ENCODE measurements around the gene LPAR3. TPM values are rescaled to one million over a fixed set of nuclear protein-coding genes. Genes with fewer than 3 reads are reported as not detected.

LPAR3 gene
- total RNA-seq, 1 donor from 2014 or later = 18.7 TPM

GRCh38 chr1:84871181-84871580 lies 21.8 kb downstream of the LPAR3 start:
- Histone ChIP-seq H3K9me3 (no peaks in the 10 kb centered on the region), H3K27me3 (no peaks in the 10 kb centered on the region), H3K4me1 (no peaks in the 10 kb centered on the region), H3K36me3 (no peaks in the 10 kb centered on the region), H3K4me3 (no peak overlapping the region), H3K27ac (no peak overlapping the region)
- TF ChIP-seq POLR2AphosphoS5 (IDR thresholded peaks at IDR 0.05; ENCODE audit: insufficient read depth in 1 of 2, low read depth in 1 of 2) = no peak
- no peak for TF ChIP-seq POLR2A (IDR thresholded peaks at IDR 0.05)
- TF ChIP-seq, protein P1, sequence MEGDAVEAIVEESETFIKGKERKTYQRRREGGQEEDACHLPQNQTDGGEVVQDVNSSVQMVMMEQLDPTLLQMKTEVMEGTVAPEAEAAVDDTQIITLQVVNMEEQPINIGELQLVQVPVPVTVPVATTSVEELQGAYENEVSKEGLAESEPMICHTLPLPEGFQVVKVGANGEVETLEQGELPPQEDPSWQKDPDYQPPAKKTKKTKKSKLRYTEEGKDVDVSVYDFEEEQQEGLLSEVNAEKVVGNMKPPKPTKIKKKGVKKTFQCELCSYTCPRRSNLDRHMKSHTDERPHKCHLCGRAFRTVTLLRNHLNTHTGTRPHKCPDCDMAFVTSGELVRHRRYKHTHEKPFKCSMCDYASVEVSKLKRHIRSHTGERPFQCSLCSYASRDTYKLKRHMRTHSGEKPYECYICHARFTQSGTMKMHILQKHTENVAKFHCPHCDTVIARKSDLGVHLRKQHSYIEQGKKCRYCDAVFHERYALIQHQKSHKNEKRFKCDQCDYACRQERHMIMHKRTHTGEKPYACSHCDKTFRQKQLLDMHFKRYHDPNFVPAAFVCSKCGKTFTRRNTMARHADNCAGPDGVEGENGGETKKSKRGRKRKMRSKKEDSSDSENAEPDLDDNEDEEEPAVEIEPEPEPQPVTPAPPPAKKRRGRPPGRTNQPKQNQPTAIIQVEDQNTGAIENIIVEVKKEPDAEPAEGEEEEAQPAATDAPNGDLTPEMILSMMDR (IDR thresholded peaks at IDR 0.05) = no peak
- no peak for DNase-seq (ENCODE audit: extremely low spot score in 2 of 2)
- intact Hi-C loops (cut with DNase I) = no loop called here

DNA sequence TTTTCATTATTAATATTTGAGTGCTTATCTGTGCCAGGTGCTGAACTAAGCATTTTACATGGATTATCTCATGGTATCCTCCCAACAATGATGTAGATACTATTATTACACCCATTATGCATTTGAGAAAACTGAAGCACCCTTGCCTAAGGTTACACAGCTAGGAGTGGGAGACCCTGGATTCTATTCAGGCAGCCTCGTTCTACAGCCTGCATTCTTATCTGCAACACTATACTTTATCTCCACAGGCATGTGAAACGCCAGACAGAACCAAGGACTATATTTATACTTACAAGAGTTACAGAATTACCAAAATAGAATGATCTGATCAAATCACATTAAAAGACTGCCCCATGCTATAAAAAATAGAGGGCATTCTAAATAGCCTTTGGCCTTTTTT lies 22.4 kb downstream of the LPAR3 start:
- Histone ChIP-seq H3K27ac (no peak overlapping the region), H3K36me3 (no peaks in the 10 kb centered on the region), H3K4me3 (no peak overlapping the region), H3K27me3 (no peaks in the 10 kb centered on the region), H3K4me1 (no peaks in the 10 kb centered on the region), H3K9me3 (no peaks in the 10 kb centered on the region)
- DNase-seq (ENCODE audit: extremely low spot score in 2 of 2) = no peak
- intact Hi-C loops (cut with DNase I) = no loop called here
- TF ChIP-seq, protein P1 (IDR thresholded peaks at IDR 0.05) = no peak
- TF ChIP-seq POLR2A (IDR thresholded peaks at IDR 0.05) = no peak
- TF ChIP-seq POLR2AphosphoS5 (IDR thresholded peaks at IDR 0.05; ENCODE audit: insufficient read depth in 1 of 2, low read depth in 1 of 2) = no peak

- Histone ChIP-seq H3K27ac (no peak overlapping the region), H3K9me3 (no peaks in the 10 kb centered on the region), H3K4me3 (no peak overlapping the region), H3K4me1 (no peaks in the 10 kb centered on the region), H3K36me3 (no peaks in the 10 kb centered on the region), H3K27me3 (no peaks in the 10 kb centered on the region)
- no peak for TF ChIP-seq POLR2AphosphoS5 (IDR thresholded peaks at IDR 0.05; ENCODE audit: insufficient read depth in 1 of 2, low read depth in 1 of 2)
- TF ChIP-seq POLR2A (IDR thresholded peaks at IDR 0.05) = no peak
- no peak for DNase-seq (ENCODE audit: extremely low spot score in 2 of 2)
- intact Hi-C loops (cut with DNase I) = no loop called here
Measured at GRCh38 chr1:84869720-84870119, 23.3 kb downstream of the LPAR3 start.

DNA sequence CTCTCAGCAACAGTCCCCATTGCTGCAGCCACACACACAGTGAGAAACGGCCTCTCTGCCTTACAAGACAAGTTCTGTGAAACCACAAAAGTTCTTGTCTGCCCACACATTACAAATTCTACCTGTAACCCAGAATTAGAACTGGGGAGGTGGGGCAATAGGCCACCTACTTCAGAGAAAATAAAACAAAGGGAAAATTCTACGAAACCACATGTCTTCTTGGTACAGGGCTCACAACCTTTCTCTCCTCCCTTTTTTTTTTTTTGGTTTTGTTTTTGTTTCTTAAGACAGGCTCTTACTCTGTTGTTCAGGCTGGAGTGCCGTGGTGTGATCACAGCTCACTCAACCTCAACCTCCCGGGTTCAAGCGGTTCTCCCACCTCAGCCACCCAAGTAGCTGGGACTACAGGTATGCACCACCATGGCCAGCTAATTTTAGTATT lies 30.2 kb downstream of the LPAR3 start:
- Histone ChIP-seq H3K9me3 (no peaks in the 10 kb centered on the region), H3K27me3 (no peaks in the 10 kb centered on the region), H3K36me3 (no peaks in the 10 kb centered on the region), H3K27ac (no peak overlapping the region), H3K4me3 (no peak overlapping the region), H3K4me1 (no peaks in the 10 kb centered on the region)
- intact Hi-C loops (cut with DNase I) = no loop called here
- DNase-seq (ENCODE audit: extremely low spot score in 2 of 2) = no peak
- TF ChIP-seq POLR2A (IDR thresholded peaks at IDR 0.05) (no peak), POLR2AphosphoS5 (IDR thresholded peaks at IDR 0.05; ENCODE audit: insufficient read depth in 1 of 2, low read depth in 1 of 2) (no peak)
- TF ChIP-seq, protein P1 (IDR thresholded peaks at IDR 0.05) = no peak

GRCh38 chr1:84861988-84862644 lies 30.9 kb downstream of the LPAR3 start:
- TF ChIP-seq POLR2AphosphoS5 (IDR thresholded peaks at IDR 0.05; ENCODE audit: insufficient read depth in 1 of 2, low read depth in 1 of 2) (no peak), POLR2A (IDR thresholded peaks at IDR 0.05) (no peak)
- TF ChIP-seq, protein P1 (IDR thresholded peaks at IDR 0.05) = no peak
- no peak for DNase-seq (ENCODE audit: extremely low spot score in 2 of 2)
- Histone ChIP-seq H3K4me1 (no peaks in the 10 kb centered on the region), H3K27ac (no peak overlapping the region), H3K4me3 (no peak overlapping the region), H3K9me3 (no peaks in the 10 kb centered on the region), H3K36me3 (no peaks in the 10 kb centered on the region), H3K27me3 (no peaks in the 10 kb centered on the region)
- intact Hi-C loops (cut with DNase I) = no loop called here
